Calu3 (cell line): Measurements from ENCODE around the gene ELL. TPM values are rescaled to one million over a fixed set of nuclear protein-coding genes. Genes with fewer than 3 reads are reported as not detected.

Experiments
- BruUV-seq: library from RNA; stranded (reverse); fragments of 400-500 nt; replicated peaks from 2 replicates; lab custom pipeline; 2021; lab: Mats Ljungman, UMichigan
- CTCF ChIA-PET: fragments of 300-600 bp; sonication (Branson Sonifier 250); formaldehyde crosslinking; loops from one replicate; lab custom pipeline; 2022; ENCODE audit warnings: antibody characterized with exemption; lab: Charles Lee
- DNase-seq: peaks from one replicate; pipeline ENCODE4 v3.0.0; 2022
- H3K27ac Mint-ChIP-seq: one replicate; pipeline ENCODE4 v1.8.0; 2022; ENCODE audit warnings: mixed read lengths; ENCODE audit not compliant: unreplicated experiment
- H3K27me3 Mint-ChIP-seq: one replicate; pipeline ENCODE4 v1.8.0; 2022; ENCODE audit warnings: mixed read lengths; ENCODE audit not compliant: unreplicated experiment
- H3K36me3 Mint-ChIP-seq: one replicate; pipeline ENCODE4 v1.8.0; 2022; ENCODE audit warnings: mild to moderate bottlenecking, moderate library complexity, mixed read lengths; ENCODE audit not compliant: insufficient read depth, unreplicated experiment
- H3K4me1 Mint-ChIP-seq: one replicate; pipeline ENCODE4 v1.8.0; 2022; ENCODE audit warnings: mild to moderate bottlenecking, low read depth, mixed read lengths; ENCODE audit not compliant: unreplicated experiment
- H3K4me3 Mint-ChIP-seq: one replicate; pipeline ENCODE4 v1.8.0; 2022; ENCODE audit warnings: mild to moderate bottlenecking, low read depth, moderate library complexity, mixed read lengths; ENCODE audit not compliant: unreplicated experiment
- H3K9me3 Mint-ChIP-seq: one replicate; pipeline ENCODE4 v1.8.0; 2022; ENCODE audit warnings: low read depth, mixed read lengths; ENCODE audit not compliant: unreplicated experiment
- intact Hi-C: fragments of 100-400 bp; cut with micrococcal nuclease; formaldehyde crosslinking; loops from one replicate; pipeline ENCODE4 v1.10.0; 2022; ENCODE audit not compliant: unreplicated experiment
- total RNA-seq: library from RNA; stranded (reverse); gene quantifications from 2 replicates; pipeline ENCODE4 v1.2.3, GENCODE V29; 2022
- TF ChIP-seq, protein P1 (sequence below): fragments of 200-600 bp; IDR thresholded peaks from one replicate; pipeline ENCODE4 v1.8.0; 2022; ENCODE audit warnings: antibody characterized with exemption; ENCODE audit not compliant: unreplicated experiment

Gene ELL
- total RNA-seq, 1 experiment from 2014 or later: 11.0 TPM

- H3K9me3 Mint-ChIP-seq: no peaks in the 10 kb centered on the region
- BruUV-seq: no TSS peak
- H3K27me3 Mint-ChIP-seq: no peaks in the 10 kb centered on the region
- H3K36me3 Mint-ChIP-seq: peaks cover 19% of the 10 kb centered on the region
- intact Hi-C loops: no loop called here
- H3K4me1 Mint-ChIP-seq: no peaks in the 10 kb centered on the region
- no peak overlapping the region for H3K4me3 Mint-ChIP-seq
- TF ChIP-seq, protein P1, sequence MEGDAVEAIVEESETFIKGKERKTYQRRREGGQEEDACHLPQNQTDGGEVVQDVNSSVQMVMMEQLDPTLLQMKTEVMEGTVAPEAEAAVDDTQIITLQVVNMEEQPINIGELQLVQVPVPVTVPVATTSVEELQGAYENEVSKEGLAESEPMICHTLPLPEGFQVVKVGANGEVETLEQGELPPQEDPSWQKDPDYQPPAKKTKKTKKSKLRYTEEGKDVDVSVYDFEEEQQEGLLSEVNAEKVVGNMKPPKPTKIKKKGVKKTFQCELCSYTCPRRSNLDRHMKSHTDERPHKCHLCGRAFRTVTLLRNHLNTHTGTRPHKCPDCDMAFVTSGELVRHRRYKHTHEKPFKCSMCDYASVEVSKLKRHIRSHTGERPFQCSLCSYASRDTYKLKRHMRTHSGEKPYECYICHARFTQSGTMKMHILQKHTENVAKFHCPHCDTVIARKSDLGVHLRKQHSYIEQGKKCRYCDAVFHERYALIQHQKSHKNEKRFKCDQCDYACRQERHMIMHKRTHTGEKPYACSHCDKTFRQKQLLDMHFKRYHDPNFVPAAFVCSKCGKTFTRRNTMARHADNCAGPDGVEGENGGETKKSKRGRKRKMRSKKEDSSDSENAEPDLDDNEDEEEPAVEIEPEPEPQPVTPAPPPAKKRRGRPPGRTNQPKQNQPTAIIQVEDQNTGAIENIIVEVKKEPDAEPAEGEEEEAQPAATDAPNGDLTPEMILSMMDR: no peak
- no peak overlapping the region for H3K27ac Mint-ChIP-seq
- DNase-seq: no peak
- CTCF ChIA-PET: no interaction called here
These were observed 64.2 kb downstream of the ELL start for GRCh38 chr19:18457483-18458331.

- TF ChIP-seq, protein P1: no peak
- BruUV-seq: no TSS peak
- no peak overlapping the region for H3K27ac Mint-ChIP-seq
- CTCF ChIA-PET: no interaction called here
- H3K36me3 Mint-ChIP-seq: peaks cover 19% of the 10 kb centered on the region
- no peaks in the 10 kb centered on the region for H3K27me3 Mint-ChIP-seq
- no peak overlapping the region for H3K4me3 Mint-ChIP-seq
- no peaks in the 10 kb centered on the region for H3K4me1 Mint-ChIP-seq
- DNase-seq: no peak
- H3K9me3 Mint-ChIP-seq: no peaks in the 10 kb centered on the region
- intact Hi-C loops: no loop called here
These were observed 64.9 kb downstream of the ELL start for GRCh38 chr19:18456974-18457373.

- no peaks in the 10 kb centered on the region for H3K9me3 Mint-ChIP-seq
- CTCF ChIA-PET: no interaction called here
- TF ChIP-seq, protein P1: no peak
- H3K4me1 Mint-ChIP-seq: no peaks in the 10 kb centered on the region
- no peak for DNase-seq
- H3K27me3 Mint-ChIP-seq: no peaks in the 10 kb centered on the region
- H3K36me3 Mint-ChIP-seq: peaks cover 16% of the 10 kb centered on the region
- H3K27ac Mint-ChIP-seq: peak overlapping the region; percentile 43
- no peak overlapping the region for H3K4me3 Mint-ChIP-seq
- no TSS peak for BruUV-seq
- intact Hi-C loops: no loop called here
These were observed 65.6 kb downstream of the ELL start for GRCh38 chr19:18456279-18456678.

DNA sequence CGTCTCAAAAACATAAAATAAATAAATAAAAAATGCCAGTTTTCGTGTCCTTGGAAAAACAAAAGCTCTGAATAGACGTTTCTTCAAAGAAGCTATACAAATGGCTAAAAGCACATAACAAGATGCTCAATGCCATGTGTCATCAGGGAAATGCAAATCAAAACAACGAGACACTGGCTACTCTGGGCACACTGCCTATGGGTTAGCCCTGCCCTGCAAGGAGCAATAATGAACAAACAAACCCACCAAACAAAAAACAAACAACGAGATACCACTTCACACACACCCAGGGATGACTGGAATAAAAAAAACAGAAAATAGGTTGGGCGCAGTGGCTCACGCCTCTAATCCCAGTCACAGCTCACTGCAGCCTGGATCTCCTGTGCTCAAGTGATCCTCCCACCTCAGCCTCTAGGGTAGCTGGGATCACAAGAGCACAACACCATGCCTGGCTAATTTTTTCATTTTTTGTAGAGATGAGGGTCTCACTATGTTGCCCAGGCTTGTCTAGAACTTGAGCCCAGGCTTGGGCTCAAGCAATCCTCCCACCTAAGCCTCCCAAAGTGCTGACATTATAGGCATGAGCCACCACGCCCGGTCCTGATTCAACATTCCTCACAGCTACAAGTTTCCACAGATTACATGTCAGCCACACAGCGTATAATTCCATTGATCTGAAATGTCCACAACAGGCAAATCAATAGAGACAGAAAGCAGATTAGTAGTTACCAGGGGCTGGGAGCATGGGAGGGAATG is 68.4 kb downstream of the ELL start:
- DNase-seq: no peak
- no peak overlapping the region for H3K4me3 Mint-ChIP-seq
- TF ChIP-seq, protein P1: no peak
- intact Hi-C loops: no loop called here
- H3K36me3 Mint-ChIP-seq: peaks cover 27% of the 10 kb centered on the region
- no TSS peak for BruUV-seq
- CTCF ChIA-PET: interaction anchor here (0.5 kb wide), 1 partner anchor 1692 kb away, joined by 4 read pairs; no protein-coding TSS in a partner anchor
- H3K27me3 Mint-ChIP-seq: no peaks in the 10 kb centered on the region
- H3K27ac Mint-ChIP-seq: no peak overlapping the region
- H3K4me1 Mint-ChIP-seq: no peaks in the 10 kb centered on the region
- H3K9me3 Mint-ChIP-seq: no peaks in the 10 kb centered on the region
